Mononuclear cell (primary cell): Measurements from ENCODE around the gene ARHGAP28. TPM values are rescaled to one million over a fixed set of nuclear protein-coding genes. Genes with fewer than 3 reads are reported as not detected.

ENCODE experiments used
- H3K27me3 ChIP-seq: 2 replicates; pipeline ENCODE4 v1.6.0; 2011; ENCODE audit warnings: low read length, control low read depth; ENCODE audit not compliant: insufficient read depth
- H3K4me1 ChIP-seq: 2 replicates; pipeline ENCODE4 v1.5.1; 2011; ENCODE audit warnings: mild to moderate bottlenecking, low read length, control low read depth; ENCODE audit not compliant: insufficient read depth
- H3K4me3 ChIP-seq: 2 replicates; pipeline ENCODE4 v1.5.1; 2011; ENCODE audit warnings: mild to moderate bottlenecking, low read length, moderate library complexity
- H3K9me3 ChIP-seq: 2 replicates; pipeline ENCODE4 v1.5.1; 2011; ENCODE audit warnings: low read depth, mild to moderate bottlenecking, control low read depth, low read length
- total RNA-seq: library from RNA; depleted of rRNA; stranded (reverse); fragments of >200 nt; gene quantifications from one replicate; pipeline ENCODE4 v1.2.3, GENCODE V29; 2012

Gene ARHGAP28
- total RNA-seq, 1 donor = not detected

- Histone ChIP-seq H3K27me3 (no peaks in the 10 kb centered on the region), H3K4me3 (no peak overlapping the region), H3K4me1 (no peaks in the 10 kb centered on the region), H3K9me3 (no peaks in the 10 kb centered on the region)
These were observed 6.8 kb upstream of the ARHGAP28 start for GRCh38 chr18:6722690-6723089.

GRCh38 chr18:6724331-6724730 lies 5.2 kb upstream of the ARHGAP28 start:
- H3K4me3 ChIP-seq = no peak overlapping the region

GRCh38 chr18:6728331-6728730 lies 1.2 kb upstream of the ARHGAP28 start:
- H3K4me3 ChIP-seq = no peak overlapping the region
- peaks cover 20% of the 10 kb centered on the region for H3K27me3 ChIP-seq
- H3K4me1 ChIP-seq = no peaks in the 10 kb centered on the region
- H3K9me3 ChIP-seq = no peaks in the 10 kb centered on the region

More at GRCh38 chr18:6724331-6724730, 5.2 kb upstream of the ARHGAP28 start:
- H3K27me3 ChIP-seq = peaks cover 5% of the 10 kb centered on the region
- no peaks in the 10 kb centered on the region for H3K9me3 ChIP-seq
- no peaks in the 10 kb centered on the region for H3K4me1 ChIP-seq

- Histone ChIP-seq H3K9me3 (no peaks in the 10 kb centered on the region), H3K4me1 (no peaks in the 10 kb centered on the region), H3K27me3 (peaks cover 20% of the 10 kb centered on the region), H3K4me3 (no peak overlapping the region)
These were observed 688 bp upstream of the ARHGAP28 start for GRCh38 chr18:6728809-6729246.

- peaks cover 20% of the 10 kb centered on the region for H3K27me3 ChIP-seq
- no peaks in the 10 kb centered on the region for H3K9me3 ChIP-seq
- H3K4me1 ChIP-seq = no peaks in the 10 kb centered on the region
- no peak overlapping the region for H3K4me3 ChIP-seq
These were observed 1.1 kb downstream of the ARHGAP28 start for GRCh38 chr18:6730416-6731221.

DNA sequence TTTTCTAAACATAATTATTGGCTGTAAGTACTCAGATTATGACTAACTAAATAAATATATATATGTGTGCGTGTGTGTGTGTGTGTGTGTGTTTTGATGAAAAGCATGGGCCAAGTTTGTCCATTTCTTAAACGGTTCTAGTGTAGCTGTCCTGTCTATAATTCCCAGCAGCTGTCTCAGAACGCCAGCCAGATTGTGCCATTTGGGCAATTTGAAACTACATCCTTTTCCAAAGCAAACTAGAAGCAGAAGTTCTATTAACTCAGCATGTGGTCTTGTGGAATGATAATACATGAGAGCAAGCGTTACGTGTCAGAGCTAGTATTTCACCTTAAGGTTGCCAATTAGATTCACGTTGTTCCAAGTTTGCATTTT lies 1.7 kb downstream of the ARHGAP28 start:
- Histone ChIP-seq H3K4me1 (no peaks in the 10 kb centered on the region), H3K4me3 (no peak overlapping the region), H3K27me3 (peaks cover 20% of the 10 kb centered on the region), H3K9me3 (no peaks in the 10 kb centered on the region)

DNA sequence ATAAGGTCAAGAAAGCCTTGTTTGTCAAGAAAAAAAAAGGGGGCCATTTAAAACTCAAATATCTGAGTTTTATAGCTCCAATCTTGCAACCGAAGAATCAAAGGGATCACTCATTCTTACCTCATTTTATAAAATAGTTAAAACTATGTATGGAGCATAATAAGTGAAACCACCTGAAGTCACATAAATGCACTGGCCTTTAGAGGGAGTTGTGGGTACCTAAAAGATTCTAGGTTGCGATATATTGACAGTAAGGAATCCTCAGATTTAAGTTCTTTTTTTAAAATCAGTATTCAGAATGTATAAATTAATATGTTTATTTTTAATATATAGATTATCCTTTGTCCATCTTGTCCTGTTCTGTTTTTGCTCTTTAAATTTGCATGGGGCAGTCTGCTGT lies 3.4 kb downstream of the ARHGAP28 start:
- Histone ChIP-seq H3K27me3 (peaks cover 20% of the 10 kb centered on the region), H3K4me1 (no peaks in the 10 kb centered on the region), H3K4me3 (no peak overlapping the region)

DNA sequence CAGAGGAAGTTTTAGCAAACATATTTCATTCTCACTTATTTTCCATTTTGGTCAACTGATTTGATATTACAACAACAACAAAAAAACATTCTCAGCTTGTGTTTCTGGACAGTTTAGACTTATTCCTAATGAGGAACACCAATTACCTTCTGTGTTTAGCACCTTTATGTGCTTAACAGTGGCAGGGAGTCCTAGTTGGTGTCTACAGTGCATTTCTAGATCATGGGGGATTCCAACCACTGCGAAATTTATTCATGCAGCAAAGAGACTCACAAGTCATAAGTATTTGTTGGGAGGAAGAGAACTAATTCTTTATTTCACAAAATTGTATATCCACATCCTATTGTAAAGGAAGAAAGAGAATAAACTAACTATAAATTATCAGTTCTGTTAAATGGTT lies 4.2 kb downstream of the ARHGAP28 start:
- Histone ChIP-seq H3K27me3 (peaks cover 20% of the 10 kb centered on the region), H3K4me3 (no peak overlapping the region), H3K4me1 (no peaks in the 10 kb centered on the region), H3K9me3 (no peaks in the 10 kb centered on the region)

More for the DNA sequence above, 3.4 kb downstream of the ARHGAP28 start:
- no peaks in the 10 kb centered on the region for H3K9me3 ChIP-seq

GRCh38 chr18:6734726-6735430 lies 5.4 kb downstream of the ARHGAP28 start:
- no peaks in the 10 kb centered on the region for H3K9me3 ChIP-seq
- H3K4me3 ChIP-seq = no peak overlapping the region
- H3K4me1 ChIP-seq = no peaks in the 10 kb centered on the region
- peaks cover 13% of the 10 kb centered on the region for H3K27me3 ChIP-seq

GRCh38 chr18:6737833-6738232 lies 8.3 kb downstream of the ARHGAP28 start:
- Histone ChIP-seq H3K27me3 (no peaks in the 10 kb centered on the region), H3K4me3 (no peak overlapping the region), H3K4me1 (no peaks in the 10 kb centered on the region), H3K9me3 (no peaks in the 10 kb centered on the region)

DNA sequence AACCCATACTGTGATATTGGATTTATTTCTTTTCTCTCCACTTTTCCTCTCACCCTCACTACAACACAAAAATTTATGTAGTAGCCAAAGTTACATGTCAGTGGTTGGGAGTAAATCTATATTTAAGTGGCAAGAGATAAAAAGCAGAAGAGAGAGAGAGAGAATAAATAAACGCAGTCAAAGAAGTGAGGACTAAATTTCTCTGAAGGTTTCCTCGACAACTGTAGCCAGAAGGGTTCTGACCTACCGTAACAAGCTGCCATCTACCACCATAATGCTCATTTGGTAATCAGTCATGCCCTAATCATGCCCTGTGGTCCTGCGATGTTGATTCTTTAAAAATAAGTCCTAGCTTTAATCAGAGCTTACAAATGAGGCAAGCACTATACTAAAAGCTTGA lies 9.1 kb downstream of the ARHGAP28 start:
- no peaks in the 10 kb centered on the region for H3K27me3 ChIP-seq
- no peak overlapping the region for H3K4me3 ChIP-seq
- H3K4me1 ChIP-seq = no peaks in the 10 kb centered on the region
- no peaks in the 10 kb centered on the region for H3K9me3 ChIP-seq

DNA sequence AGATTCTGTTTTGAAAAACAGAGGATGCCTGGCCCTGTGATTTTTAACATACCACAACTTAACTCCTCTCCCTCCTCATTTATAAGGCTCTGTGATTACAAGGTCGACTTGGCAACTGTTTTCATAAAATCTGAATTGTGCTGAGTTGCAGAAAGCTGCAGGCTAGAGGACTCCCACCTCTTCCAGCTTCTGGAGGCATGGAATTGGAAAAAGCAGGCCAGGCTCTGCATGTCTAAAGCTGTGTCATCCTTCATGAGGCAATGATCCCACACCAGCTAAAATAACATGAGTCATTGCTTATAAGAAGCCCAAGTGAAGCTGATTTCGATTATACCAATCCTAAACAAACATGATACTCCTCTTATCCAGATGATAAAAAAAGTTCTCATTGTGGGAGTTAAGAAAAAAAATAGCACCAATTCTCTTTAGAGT lies 11.7 kb downstream of the ARHGAP28 start:
- Histone ChIP-seq H3K27me3 (no peaks in the 10 kb centered on the region), H3K4me3 (no peak overlapping the region), H3K9me3 (no peaks in the 10 kb centered on the region), H3K4me1 (no peaks in the 10 kb centered on the region)

GRCh38 chr18:6741786-6742185 lies 12.3 kb downstream of the ARHGAP28 start:
- Histone ChIP-seq H3K27me3 (no peaks in the 10 kb centered on the region), H3K4me1 (no peaks in the 10 kb centered on the region), H3K9me3 (no peaks in the 10 kb centered on the region), H3K4me3 (no peak overlapping the region)

- H3K4me1 ChIP-seq = no peaks in the 10 kb centered on the region
- H3K9me3 ChIP-seq = no peaks in the 10 kb centered on the region
- no peaks in the 10 kb centered on the region for H3K27me3 ChIP-seq
- no peak overlapping the region for H3K4me3 ChIP-seq
These were observed 14.5 kb downstream of the ARHGAP28 start for GRCh38 chr18:6743999-6744398.

DNA sequence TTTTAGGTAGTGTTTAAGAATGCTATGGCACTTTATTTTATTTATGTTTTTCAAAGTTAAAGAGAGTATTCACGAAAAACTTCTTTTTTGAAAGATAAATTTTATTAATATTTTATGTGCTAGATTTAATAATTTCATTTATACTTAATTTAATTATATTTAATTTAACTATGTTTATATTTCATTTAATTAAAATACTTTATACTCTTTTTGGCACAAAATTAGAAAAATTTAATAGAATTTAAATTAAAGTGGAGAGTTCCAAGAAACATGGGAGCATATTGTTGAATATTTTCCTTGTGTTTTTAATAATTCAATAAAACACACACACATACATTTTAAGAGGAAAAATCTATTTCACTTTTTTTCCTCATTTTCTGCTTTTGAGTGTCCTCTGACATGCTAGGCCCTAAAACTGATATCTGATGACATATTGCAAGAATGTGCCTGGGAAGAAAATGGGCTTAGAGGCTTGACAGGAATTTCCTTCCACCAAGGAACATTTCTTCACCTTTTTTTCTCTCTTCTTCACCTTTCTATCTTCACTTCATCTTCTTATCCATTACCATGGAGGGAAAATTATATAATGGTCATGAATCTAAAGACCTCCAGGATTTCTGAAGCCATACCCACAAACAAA lies 15.4 kb downstream of the ARHGAP28 start:
- no peaks in the 10 kb centered on the region for H3K4me1 ChIP-seq
- H3K9me3 ChIP-seq = no peaks in the 10 kb centered on the region
- no peaks in the 10 kb centered on the region for H3K27me3 ChIP-seq
- no peak overlapping the region for H3K4me3 ChIP-seq
